Psoas muscle (tissue), 8 donors: ENCODE data around the gene RGS9. TPM values are rescaled to one million over a fixed set of nuclear protein-coding genes. Genes with fewer than 3 reads are reported as not detected.

Source experiments
- ATAC-seq, 4 donors: fragments of 200-7000 bp; cut with Tn5 transposase; one replicate each; pipeline ENCODE4 v1.9.1; 2020; ENCODE audit warnings: moderate library complexity in 3 of 4, mild to moderate bottlenecking in 2 of 4
- DNase-seq, 2 donors: peaks; one replicate each; pipeline ENCODE4 v3.0.0-alpha.2; 2020
- H3K27ac ChIP-seq: fragments of 200-600 bp; one replicate; pipeline ENCODE4 v1.8.0; 2022
- H3K27me3 ChIP-seq, 3 donors: fragments of 200-600 bp in 1 of 3; one replicate each; pipeline versions ENCODE4 v1.6.1 to v1.8.0; 2013 to 2022; ENCODE audit warnings: low read length in 2 of 3, mild to moderate bottlenecking in 2 of 3, moderate library complexity in 1 of 3; ENCODE audit not compliant: insufficient read depth in 3 of 3
- H3K36me3 ChIP-seq, 2 donors: fragments of 200-600 bp in 1 of 2; one replicate each; pipeline versions ENCODE4 v1.6.1 to v1.8.0; 2013 to 2022; ENCODE audit warnings: low read depth in 1 of 2, mild to moderate bottlenecking in 1 of 2, moderate library complexity in 1 of 2; ENCODE audit not compliant: insufficient read depth in 1 of 2
- H3K4me1 ChIP-seq: fragments of 200-600 bp; one replicate; pipeline ENCODE4 v1.8.0; 2022
- H3K4me3 ChIP-seq: fragments of 200-600 bp; one replicate; pipeline ENCODE4 v1.8.0; 2022; ENCODE audit warnings: mild to moderate bottlenecking
- H3K9me3 ChIP-seq: fragments of 200-600 bp; one replicate; pipeline ENCODE4 v1.8.0; 2022
- WGBS, 3 donors: extraction: QIAGEN DNeasy Blood & Tissue Kit; methylation state at CpG; one replicate each; pipeline versions ENCODE4 v1.1.6 to v1.1.7; 2013; 5-methylcytosine and 5-hydroxymethylcytosine counted together
- intact Hi-C, 2 donors: fragments of 100-400 bp; cut with DNase I; formaldehyde crosslinking; loops; one replicate each; pipeline versions ENCODE4 v1.11.0 to v1.14.2; 2022
- polyA plus RNA-seq, 3 donors: library from polyadenylated mRNA; stranded (reverse); fragments of 200-250 nt; gene quantifications; one replicate each; pipeline ENCODE4 v1.2.3, GENCODE V29; 2013
- total RNA-seq, 4 donors: library from RNA; stranded (reverse); fragmentation: NEBNext Ultra II Directional in 2 of 4; extraction: Animal tissue kit (Norgen Biotek cat#: 25700) in 2 of 4; gene quantifications; one replicate each; pipeline versions ENCODE4 v1.2.1 to v1.2.4, GENCODE V29; 2021 to 2023
- TF ChIP-seq, protein P1 (sequence below): fragments of 200-600 bp; IDR thresholded peaks from one replicate; pipeline ENCODE4 v1.8.0; 2022; ENCODE audit warnings: antibody characterized with exemption
- donor health status: healthy with polysubstance abuse.
- donor health status: DM: no; HTN: no; CAD: no; lungs with moderate emphysema.
- donor health status: Bipolar disorder and iron deficiency.
- donor health status: healthy.
- donor health status: DM: yes; HTN: yes; CAD: no.
- donor health status: DM: no; HTN: no; CAD: no.
- donor health status: DM: no; HTN: no; CAD: no.
- donor health status: DM: yes; HTN: yes; CAD: no.

The RGS9 gene
- total and polyA plus RNA-seq, 7 donors, result 0.33 to 4.8 (median 2.1) TPM

DNA sequence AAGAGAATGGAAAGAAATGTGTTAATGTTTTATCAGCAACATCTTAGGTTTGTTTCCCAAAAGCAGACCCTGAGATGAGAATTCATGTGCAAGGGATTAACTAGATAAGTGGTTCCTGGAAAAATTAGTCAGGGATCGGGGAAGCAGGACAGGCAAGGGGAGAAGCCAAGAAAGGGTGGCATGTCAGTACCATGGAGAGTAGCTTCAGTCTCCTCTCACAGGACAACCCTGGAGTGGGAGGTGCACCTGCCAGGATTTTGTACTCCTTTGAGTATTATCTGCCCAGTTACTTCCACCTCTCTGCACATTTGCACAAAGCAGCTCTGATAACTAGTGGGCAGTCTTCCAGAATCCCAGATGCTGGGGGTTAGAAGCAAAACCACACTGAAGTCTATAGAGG lies 117.0 kb downstream of the RGS9 start:
- Histone ChIP-seq H3K4me1 (no peaks in the 10 kb centered on the region), H3K27ac (no peak overlapping the region), H3K27me3 (peaks cover 0 to 24% (median 0%) of the 10 kb centered on the region in 3 donors), H3K9me3 (no peaks in the 10 kb centered on the region), H3K4me3 (no peak overlapping the region), H3K36me3 (no peaks in the 10 kb centered on the region)
- intact Hi-C loops, result no loop called here
- DNase-seq (no peak), ATAC-seq (no peak)
- WGBS, 3 donors, result 18 to 39% (median 26%) methylated on average over 1 of the region's 1 CpG
- TF ChIP-seq, protein P1, sequence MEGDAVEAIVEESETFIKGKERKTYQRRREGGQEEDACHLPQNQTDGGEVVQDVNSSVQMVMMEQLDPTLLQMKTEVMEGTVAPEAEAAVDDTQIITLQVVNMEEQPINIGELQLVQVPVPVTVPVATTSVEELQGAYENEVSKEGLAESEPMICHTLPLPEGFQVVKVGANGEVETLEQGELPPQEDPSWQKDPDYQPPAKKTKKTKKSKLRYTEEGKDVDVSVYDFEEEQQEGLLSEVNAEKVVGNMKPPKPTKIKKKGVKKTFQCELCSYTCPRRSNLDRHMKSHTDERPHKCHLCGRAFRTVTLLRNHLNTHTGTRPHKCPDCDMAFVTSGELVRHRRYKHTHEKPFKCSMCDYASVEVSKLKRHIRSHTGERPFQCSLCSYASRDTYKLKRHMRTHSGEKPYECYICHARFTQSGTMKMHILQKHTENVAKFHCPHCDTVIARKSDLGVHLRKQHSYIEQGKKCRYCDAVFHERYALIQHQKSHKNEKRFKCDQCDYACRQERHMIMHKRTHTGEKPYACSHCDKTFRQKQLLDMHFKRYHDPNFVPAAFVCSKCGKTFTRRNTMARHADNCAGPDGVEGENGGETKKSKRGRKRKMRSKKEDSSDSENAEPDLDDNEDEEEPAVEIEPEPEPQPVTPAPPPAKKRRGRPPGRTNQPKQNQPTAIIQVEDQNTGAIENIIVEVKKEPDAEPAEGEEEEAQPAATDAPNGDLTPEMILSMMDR, result no peak

DNA sequence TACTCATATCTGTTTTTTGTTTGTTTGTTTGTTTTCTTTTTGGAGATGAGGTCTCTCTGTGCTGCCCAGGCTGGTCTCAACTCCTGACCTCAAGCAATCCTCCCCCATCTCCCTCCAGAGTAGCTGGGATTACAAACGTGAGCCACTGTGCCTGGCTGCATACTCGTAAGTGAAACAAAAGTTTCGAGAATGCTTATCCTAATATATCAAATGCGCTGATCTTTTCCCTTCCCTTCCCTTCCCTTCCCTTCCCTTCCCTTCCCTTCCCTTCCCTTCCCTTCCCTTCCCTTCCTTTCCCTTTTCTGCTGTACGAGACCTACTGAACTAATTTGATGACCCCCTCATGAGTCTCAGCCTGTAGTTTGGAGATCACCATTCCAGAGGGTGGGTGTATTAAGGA lies 122.1 kb downstream of the RGS9 start:
- H3K27me3 ChIP-seq, result peaks cover 0 to 7% (median 0%) of the 10 kb centered on the region in 3 donors
- DNase-seq, result no peak
- ATAC-seq, result no peak
- WGBS, 3 donors, result 66 to 72% (median 67%) methylated on average over 4 to 5 of the region's 5 CpGs
- H3K36me3 ChIP-seq, result no peaks in the 10 kb centered on the region
- no peaks in the 10 kb centered on the region for H3K4me1 ChIP-seq
- TF ChIP-seq, protein P1, result no peak
- H3K4me3 ChIP-seq, result no peak overlapping the region
- H3K27ac ChIP-seq, result no peak overlapping the region
- no peaks in the 10 kb centered on the region for H3K9me3 ChIP-seq
- intact Hi-C loops, result no loop called here

DNA sequence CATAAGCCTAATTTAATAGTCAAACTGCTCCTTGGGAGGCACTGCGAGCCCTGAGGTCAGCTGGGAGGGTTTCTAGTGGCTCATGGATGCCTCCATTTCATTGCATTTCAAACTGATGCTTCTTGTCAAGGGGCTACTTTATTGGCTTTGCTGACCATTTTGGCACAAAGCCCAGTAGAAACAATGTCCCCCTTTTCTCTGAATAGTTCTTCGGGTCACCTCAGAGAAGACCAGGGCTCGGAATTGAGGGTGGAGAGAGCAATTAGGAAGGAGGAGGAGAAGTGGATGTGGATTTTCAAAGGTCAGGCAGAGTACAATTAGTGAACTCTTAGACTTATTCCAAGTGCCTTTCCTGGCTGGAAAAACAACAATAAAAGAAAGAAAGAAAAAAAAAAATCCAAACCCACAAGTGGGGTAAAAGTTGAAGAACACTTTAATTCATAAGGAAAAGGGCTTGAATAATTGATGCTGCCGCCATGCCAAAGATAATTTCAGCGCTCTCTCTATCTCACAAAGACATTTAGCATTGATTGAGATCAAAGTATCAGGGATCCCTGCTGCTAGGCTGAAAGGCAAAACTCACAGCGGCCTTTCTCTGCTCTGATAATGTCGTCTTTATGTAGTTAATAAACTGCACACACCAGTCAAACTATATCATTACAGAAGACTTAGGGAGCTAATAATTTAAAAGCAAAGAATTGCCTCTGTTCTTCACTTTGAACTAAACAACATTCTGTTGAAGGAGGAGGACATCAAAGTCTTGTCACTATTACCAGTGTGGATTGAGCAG lies 122.7 kb downstream of the RGS9 start:
- H3K36me3 ChIP-seq, result no peaks in the 10 kb centered on the region
- ATAC-seq (no peak), DNase-seq (no peak)
- H3K27ac ChIP-seq, result no peak overlapping the region
- H3K9me3 ChIP-seq, result no peaks in the 10 kb centered on the region
- H3K4me1 ChIP-seq, result no peaks in the 10 kb centered on the region
- WGBS, 3 donors, result 71 to 81% (median 77%) methylated on average over 7 of the region's 7 CpGs
- TF ChIP-seq, protein P1, result no peak
- peaks cover 0 to 4% (median 0%) of the 10 kb centered on the region in 3 donors for H3K27me3 ChIP-seq
- intact Hi-C loops, result no loop called here
- no peak overlapping the region for H3K4me3 ChIP-seq

DNA sequence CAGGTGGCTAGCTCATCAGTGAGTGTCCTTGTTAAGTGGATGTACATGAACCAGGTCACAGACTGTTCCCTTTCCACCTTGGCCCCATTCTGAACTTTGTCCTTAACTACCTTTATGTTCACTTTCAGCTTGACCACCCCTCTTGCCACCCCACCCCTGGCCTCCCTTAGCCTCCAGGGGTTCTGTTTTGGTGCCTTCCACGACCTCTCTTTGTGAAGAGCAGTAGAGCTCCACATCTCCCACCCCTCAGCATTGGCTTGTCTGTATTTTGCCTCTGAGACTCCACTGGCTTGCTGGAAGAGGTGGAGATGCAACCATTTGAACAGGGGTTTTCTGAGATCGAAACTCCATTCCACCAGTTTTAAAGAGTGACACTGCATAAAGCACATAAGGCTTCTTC lies 123.5 kb downstream of the RGS9 start:
- TF ChIP-seq, protein P1, result no peak
- ATAC-seq (no peak), DNase-seq (no peak)
- Histone ChIP-seq H3K4me3 (no peak overlapping the region), H3K9me3 (no peaks in the 10 kb centered on the region), H3K27ac (no peak overlapping the region), H3K27me3 (peaks cover 0 to 4% (median 0%) of the 10 kb centered on the region in 3 donors), H3K4me1 (no peaks in the 10 kb centered on the region), H3K36me3 (no peaks in the 10 kb centered on the region)
- WGBS, 3 donors, result 63 to 77% (median 73%) methylated on average over 2 of the region's 2 CpGs
- intact Hi-C loops, result no loop called here
